Duodenal mucosa (tissue), 2 donors: ENCODE data around the gene SLC38A11.
A peak's percentile ranks its signal among the peaks of the same experiment; 100 is the strongest.

Experiments
- H3K27ac ChIP-seq: one replicate; pipeline ENCODE4 v1.7.0; 2013; ENCODE audit warnings: low read depth, low read length
- H3K27me3 ChIP-seq, 2 donors: one replicate each; pipeline ENCODE4 v1.7.0; 2013; ENCODE audit warnings: low read length in 2 of 2, control low read depth in 1 of 2; ENCODE audit not compliant: insufficient read depth in 2 of 2, control insufficient read depth in 1 of 2
- H3K36me3 ChIP-seq, 2 donors: one replicate each; pipeline ENCODE4 v1.7.0; 2013; ENCODE audit warnings: low read length in 2 of 2, control low read depth in 1 of 2; ENCODE audit not compliant: insufficient read depth in 2 of 2, control insufficient read depth in 1 of 2
- H3K4me1 ChIP-seq, 2 donors: one replicate each; pipeline ENCODE4 v1.7.0; 2013; ENCODE audit warnings: low read length in 2 of 2, control low read depth in 1 of 2; ENCODE audit not compliant: insufficient read depth in 2 of 2, control insufficient read depth in 1 of 2
- H3K4me3 ChIP-seq, 2 donors: one replicate each; pipeline ENCODE4 v1.7.0; 2013; ENCODE audit warnings: low read length in 2 of 2, low read depth in 1 of 2
- H3K9ac ChIP-seq, 2 donors: one replicate each; pipeline ENCODE4 v1.7.0; 2013; ENCODE audit warnings: low read length in 2 of 2, low read depth in 1 of 2
- H3K9me3 ChIP-seq, 2 donors: one replicate each; pipeline ENCODE4 v1.7.0; 2013; ENCODE audit warnings: low read length in 2 of 2, control low read depth in 1 of 2; ENCODE audit not compliant: control insufficient read depth in 1 of 2

The SLC38A11 gene

DNA sequence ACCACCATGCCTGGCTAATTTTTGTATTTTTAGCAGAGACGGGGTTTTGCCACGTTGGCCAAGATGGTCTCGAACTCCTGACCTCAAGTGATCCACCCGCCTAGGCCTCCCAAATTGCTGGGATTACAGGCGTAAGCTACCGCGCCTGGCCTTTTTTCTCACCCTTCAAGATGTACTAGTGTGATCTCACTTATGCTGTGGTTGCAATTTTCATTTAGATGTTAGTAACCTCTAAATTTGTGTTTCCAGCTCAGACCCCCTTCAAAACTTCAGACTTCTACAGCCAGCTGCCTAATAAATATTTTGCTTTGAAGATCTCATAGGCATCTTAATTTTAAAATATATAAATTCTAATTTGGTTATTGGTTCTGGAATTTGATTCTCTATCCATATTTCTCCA is 8.0 kb downstream of the SLC38A11 start:
- no peaks in the 10 kb centered on the region for H3K9me3 ChIP-seq
- peaks cover 0 to 16% of the 10 kb centered on the region in 2 donors for H3K4me1 ChIP-seq
- H3K27ac ChIP-seq: no peak overlapping the region
- no peak overlapping the region for H3K9ac ChIP-seq
- H3K27me3 ChIP-seq: no peaks in the 10 kb centered on the region
- no peaks in the 10 kb centered on the region for H3K36me3 ChIP-seq
- no peak overlapping the region for H3K4me3 ChIP-seq

DNA sequence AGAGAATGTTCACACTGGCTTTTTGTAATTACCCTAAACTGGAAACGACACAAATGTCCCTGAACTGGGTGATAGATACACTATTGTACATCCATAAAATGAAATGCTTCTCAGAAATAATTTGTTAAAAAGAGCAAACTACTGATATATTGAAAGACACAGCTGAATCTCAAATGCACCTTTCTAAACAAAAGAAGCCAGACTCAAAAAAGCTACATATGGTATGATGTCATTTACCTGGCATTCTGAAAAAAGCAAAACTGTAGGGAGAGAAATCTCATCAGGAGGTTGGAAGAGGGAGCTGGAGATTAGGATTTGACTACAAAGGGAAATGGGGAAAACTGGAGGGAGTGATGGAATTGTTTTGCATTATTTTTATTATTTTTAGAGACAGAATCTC is 12.0 kb downstream of the SLC38A11 start:
- no peak overlapping the region for H3K4me3 ChIP-seq
- peaks cover 0 to 13% of the 10 kb centered on the region in 2 donors for H3K4me1 ChIP-seq
- H3K36me3 ChIP-seq: no peaks in the 10 kb centered on the region
- no peaks in the 10 kb centered on the region for H3K9me3 ChIP-seq
- no peaks in the 10 kb centered on the region for H3K27me3 ChIP-seq
- H3K9ac ChIP-seq: no peak overlapping the region
- no peak overlapping the region for H3K27ac ChIP-seq

DNA sequence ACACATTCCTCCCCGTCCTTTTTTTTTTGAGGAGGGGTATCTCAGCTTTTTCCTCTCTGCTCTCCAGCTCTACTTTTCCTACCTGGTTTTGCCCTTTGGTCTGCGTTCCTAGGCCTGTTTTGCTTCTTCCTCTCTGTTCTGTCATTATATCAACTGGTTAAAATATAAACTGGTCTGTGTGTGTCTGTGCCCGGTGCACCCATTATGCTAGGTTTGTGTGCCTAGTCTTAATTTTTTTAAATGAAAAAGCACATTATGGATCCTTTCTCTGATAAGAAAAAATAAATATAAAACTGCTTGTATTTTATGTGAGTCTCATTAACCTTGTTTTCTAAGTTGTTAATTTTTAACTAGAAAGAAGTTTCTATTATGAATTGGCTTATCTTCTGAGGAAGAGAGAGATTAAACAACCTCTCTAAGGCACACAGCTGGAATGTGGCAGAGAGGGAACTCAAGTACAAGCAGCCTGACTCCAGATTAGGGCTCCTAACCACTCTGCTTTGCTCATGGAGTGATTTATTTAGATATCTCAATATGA is 17.4 kb downstream of the SLC38A11 start:
- Histone ChIP-seq H3K4me1 (peaks cover 5 to 28% of the 10 kb centered on the region in 2 donors), H3K4me3 (peak overlapping the region; percentile 7 to 17), H3K9ac (peak overlapping the region in 1 of 2 donors; percentile 10), H3K27ac (peak overlapping the region; percentile 20), H3K27me3 (no peaks in the 10 kb centered on the region), H3K9me3 (no peaks in the 10 kb centered on the region), H3K36me3 (no peaks in the 10 kb centered on the region)

DNA sequence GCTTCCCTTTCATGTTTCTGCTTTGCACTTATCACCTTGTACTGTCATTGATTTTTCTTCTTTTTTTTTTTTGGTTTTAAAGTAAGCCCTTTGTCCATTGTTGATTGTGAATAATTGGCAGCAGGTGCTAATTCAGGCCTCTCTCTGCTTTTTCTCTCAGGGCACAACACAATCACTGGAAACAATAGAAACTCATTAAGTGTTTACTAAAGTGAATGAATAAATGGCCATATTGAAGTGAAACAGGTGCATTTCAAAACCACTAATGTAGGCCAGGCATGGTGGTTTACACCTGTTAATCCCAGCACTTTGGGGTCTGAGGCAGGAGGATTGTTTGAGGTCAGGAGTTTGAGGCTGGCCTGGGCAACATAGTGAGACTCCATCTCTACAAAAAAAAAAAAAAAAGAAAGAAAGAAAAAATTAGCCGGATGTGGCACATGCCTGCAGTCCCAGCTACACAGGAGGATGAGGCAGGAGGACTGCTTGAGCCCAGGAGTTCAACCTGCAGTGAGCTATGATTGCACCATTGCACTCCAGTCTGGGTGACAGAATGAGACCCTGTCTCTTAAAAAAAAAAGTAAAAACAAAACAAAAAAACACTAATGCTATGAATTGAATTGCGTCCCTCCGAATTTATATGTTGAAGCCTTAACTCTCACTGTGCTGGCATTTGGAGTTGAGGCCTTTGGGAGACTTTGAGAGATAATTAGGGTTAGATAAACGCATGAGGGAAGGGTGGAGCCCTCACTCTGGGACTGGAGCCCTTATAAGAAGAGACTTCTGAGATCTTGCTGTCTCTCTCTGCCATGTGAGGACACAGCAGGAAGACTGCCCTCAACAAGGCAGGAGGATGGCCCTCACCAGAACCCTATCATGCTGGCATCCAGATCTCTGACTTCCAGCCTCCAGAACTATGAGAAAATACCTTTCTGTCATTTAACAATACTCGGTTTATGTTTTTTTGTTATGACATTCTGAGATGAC is 19.9 kb downstream of the SLC38A11 start:
- H3K4me3 ChIP-seq: no peak overlapping the region
- H3K27ac ChIP-seq: no peak overlapping the region
- no peak overlapping the region for H3K9ac ChIP-seq
- H3K36me3 ChIP-seq: no peaks in the 10 kb centered on the region
- H3K4me1 ChIP-seq: peaks cover 5 to 24% of the 10 kb centered on the region in 2 donors
- H3K9me3 ChIP-seq: no peaks in the 10 kb centered on the region
- no peaks in the 10 kb centered on the region for H3K27me3 ChIP-seq

DNA sequence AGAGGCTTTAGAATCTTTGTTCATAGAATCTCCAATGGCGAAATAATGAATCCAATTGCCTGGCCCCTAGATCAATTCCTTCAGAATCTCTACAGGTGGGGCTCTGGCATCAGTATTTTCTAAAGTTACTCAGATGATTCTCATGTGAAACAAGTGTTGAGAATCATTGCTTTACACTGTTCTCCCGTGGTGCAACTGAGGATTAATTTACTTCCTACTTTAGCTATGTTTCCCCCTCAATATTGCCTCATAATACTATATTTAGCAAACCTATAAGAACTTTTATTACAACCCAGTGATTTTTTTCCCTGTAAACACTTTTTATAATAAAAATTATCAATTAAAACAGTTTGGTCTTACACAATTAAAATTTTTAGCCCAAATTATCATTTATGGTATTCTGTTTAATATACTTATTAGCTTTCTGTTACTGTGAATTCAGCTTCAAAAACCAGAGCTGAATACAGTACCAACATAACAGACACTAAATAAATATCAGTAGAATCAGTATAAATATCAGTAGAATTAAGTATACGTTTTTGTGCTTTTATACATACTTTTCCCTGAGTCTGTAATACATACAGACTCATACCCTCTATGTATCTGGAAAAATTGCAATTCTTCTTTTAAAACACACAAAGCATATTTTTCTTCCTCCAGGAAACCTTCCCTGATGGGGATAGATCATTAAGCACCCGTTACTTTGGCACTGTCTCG is 20.8 kb downstream of the SLC38A11 start:
- Histone ChIP-seq H3K4me1 (peaks cover 5 to 24% of the 10 kb centered on the region in 2 donors), H3K9ac (no peak overlapping the region), H3K27ac (no peak overlapping the region), H3K27me3 (no peaks in the 10 kb centered on the region), H3K9me3 (no peaks in the 10 kb centered on the region), H3K4me3 (no peak overlapping the region), H3K36me3 (no peaks in the 10 kb centered on the region)

DNA sequence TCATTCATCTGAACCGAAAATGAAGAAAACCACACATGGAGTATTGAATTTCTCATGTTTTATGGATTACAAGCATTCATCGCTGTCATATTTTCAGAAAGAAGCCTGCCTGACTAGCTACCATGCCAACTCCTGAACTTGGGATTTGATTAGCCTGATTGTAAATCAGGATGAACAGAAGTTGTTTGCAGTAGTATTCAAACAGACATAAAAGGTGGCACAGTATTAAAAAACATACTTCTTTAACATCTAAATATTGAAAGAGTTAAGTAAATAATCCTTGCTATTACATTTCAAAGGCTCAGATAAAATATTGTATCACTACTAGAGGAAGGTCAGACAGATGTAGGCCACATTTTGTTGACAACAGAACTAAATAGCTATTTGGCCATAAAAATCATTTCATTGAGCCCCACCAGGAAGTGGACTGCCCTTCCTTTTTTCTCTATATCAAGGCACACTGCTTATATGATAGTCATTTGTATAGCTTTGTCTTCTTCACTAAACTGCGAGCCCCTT is 21.6 kb downstream of the SLC38A11 start:
- no peak overlapping the region for H3K27ac ChIP-seq
- no peak overlapping the region for H3K4me3 ChIP-seq
- no peaks in the 10 kb centered on the region for H3K27me3 ChIP-seq
- H3K4me1 ChIP-seq: peaks cover 5 to 24% of the 10 kb centered on the region in 2 donors
- no peaks in the 10 kb centered on the region for H3K36me3 ChIP-seq
- H3K9ac ChIP-seq: no peak overlapping the region
- H3K9me3 ChIP-seq: no peaks in the 10 kb centered on the region

DNA sequence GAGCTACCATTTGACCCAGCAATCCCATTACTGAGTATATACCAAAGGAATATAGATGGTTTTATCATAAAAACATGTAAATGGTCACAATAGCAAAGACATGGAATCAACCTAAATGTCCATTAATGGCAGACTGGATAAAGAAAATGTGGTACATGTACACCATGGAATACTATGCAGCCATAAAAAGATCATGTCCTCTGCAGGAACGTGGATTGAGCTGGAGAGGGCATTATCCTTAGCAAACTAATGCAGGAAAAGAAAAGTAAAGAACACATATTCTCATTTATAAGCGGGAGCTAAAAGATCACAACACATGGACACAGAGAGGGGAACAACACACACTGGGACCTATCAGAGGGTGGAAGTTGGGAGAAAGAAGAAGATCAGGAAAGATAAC is 22.9 kb downstream of the SLC38A11 start:
- Histone ChIP-seq H3K27me3 (no peaks in the 10 kb centered on the region), H3K9ac (no peak overlapping the region), H3K36me3 (no peaks in the 10 kb centered on the region), H3K4me1 (peaks cover 5 to 15% of the 10 kb centered on the region in 2 donors), H3K9me3 (no peaks in the 10 kb centered on the region), H3K4me3 (no peak overlapping the region), H3K27ac (no peak overlapping the region)

DNA sequence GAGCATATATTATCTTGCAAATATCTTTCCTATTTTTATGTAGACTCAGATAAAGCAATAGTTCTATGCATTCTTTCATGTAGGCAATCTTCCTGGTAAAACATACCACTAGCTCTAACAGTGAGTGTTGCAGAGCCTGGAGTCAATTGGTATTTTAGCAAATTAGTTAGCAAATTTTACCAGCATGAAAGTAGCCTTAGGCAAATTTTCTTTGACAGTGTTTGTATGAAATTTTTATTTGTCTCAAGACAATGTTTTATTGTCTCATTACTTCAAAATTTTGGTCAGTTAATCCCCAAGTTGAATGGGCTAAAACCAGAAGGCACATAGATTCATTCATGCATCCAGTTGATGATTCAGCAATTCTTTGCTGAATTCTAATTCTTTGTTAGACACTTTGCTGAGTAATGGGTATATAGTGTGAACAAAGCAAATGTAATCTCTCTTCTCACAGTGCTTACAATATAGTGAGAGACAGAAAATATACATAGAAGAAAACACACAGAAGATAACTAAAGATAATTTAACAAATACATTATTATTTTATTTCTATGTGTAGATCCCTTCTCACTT is 27.1 kb downstream of the SLC38A11 start:
- H3K9ac ChIP-seq: no peak overlapping the region
- no peak overlapping the region for H3K4me3 ChIP-seq

DNA sequence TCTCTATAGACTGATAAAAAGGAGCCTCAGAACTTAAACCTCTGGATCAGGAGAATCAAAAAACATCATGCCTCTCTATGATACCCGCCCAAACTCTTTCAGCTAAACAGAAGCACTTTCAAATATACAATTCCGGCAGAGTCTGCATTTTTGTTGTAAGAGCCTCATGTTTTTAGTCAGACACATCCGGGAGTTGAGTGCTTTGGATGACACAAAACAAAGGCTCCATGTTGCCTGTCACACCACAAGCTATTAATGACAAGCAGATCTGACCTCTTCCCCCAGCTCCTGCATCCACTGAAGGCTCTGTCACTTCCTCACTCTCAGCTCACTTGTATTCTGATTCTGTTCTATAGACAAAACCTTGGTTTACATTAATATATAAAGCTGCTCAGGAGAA is 33.2 kb downstream of the SLC38A11 start:
- Histone ChIP-seq H3K4me1 (no peaks in the 10 kb centered on the region), H3K27ac (no peak overlapping the region), H3K27me3 (no peaks in the 10 kb centered on the region), H3K4me3 (no peak overlapping the region), H3K9me3 (no peaks in the 10 kb centered on the region), H3K36me3 (no peaks in the 10 kb centered on the region), H3K9ac (no peak overlapping the region)

More for the DNA sequence above, 27.1 kb downstream of the SLC38A11 start:
- H3K36me3 ChIP-seq: no peaks in the 10 kb centered on the region
- no peaks in the 10 kb centered on the region for H3K9me3 ChIP-seq
- no peaks in the 10 kb centered on the region for H3K4me1 ChIP-seq
- no peaks in the 10 kb centered on the region for H3K27me3 ChIP-seq
- no peak overlapping the region for H3K27ac ChIP-seq
